Liver (tissue), 9 donors: Measurements from ENCODE around the gene IGSF8. TPM values are rescaled to one million over a fixed set of nuclear protein-coding genes. Genes with fewer than 3 reads are reported as not detected.

Source experiments
- DNase-seq: peaks from one replicate; pipeline ENCODE4 v3.0.0-alpha.2; 2017; ENCODE audit warnings: low spot score
- H3K27ac ChIP-seq, 2 donors: one replicate each; pipeline ENCODE4 v1.7.0; 2013; ENCODE audit warnings: inconsistent platforms in 2 of 2, low read length in 2 of 2, control low read depth in 1 of 2, low read depth in 1 of 2, mild to moderate bottlenecking in 1 of 2
- H3K27me3 ChIP-seq, 4 donors: one replicate each; pipeline versions ENCODE4 v1.6.1 to v1.7.0; 2013; ENCODE audit warnings: low read length in 3 of 4, inconsistent platforms in 1 of 4, mild to moderate bottlenecking in 1 of 4, moderate library complexity in 1 of 4; ENCODE audit not compliant: control insufficient read depth in 4 of 4, insufficient read depth in 4 of 4
- H3K36me3 ChIP-seq, 4 donors: one replicate each; pipeline versions ENCODE4 v1.6.1 to v1.7.0; 2013; ENCODE audit warnings: low read length in 3 of 4, mild to moderate bottlenecking in 3 of 4, low read depth in 1 of 4, moderate library complexity in 1 of 4; ENCODE audit not compliant: control insufficient read depth in 4 of 4, insufficient read depth in 3 of 4
- H3K4me1 ChIP-seq, 4 donors: one replicate each; pipeline versions ENCODE4 v1.6.1 to v1.7.0; 2013; ENCODE audit warnings: low read length in 3 of 4, mild to moderate bottlenecking in 3 of 4, moderate library complexity in 1 of 4; ENCODE audit not compliant: control insufficient read depth in 4 of 4, insufficient read depth in 4 of 4
- H3K4me3 ChIP-seq, 3 donors: one replicate each; pipeline versions ENCODE4 v1.6.1 to v1.7.0; 2013; ENCODE audit warnings: low read length in 3 of 3, control low read depth in 1 of 3, low read depth in 1 of 3, mild to moderate bottlenecking in 1 of 3
- H3K9ac ChIP-seq, 2 donors: one replicate each; pipeline ENCODE4 v1.7.0; 2013; ENCODE audit warnings: low read length in 2 of 2, mild to moderate bottlenecking in 2 of 2, moderate library complexity in 2 of 2, control low read depth in 1 of 2, low read depth in 1 of 2
- H3K9me3 ChIP-seq, 4 donors: one replicate each; pipeline versions ENCODE4 v1.6.1 to v1.7.0; 2013; ENCODE audit warnings: low read length in 3 of 4; ENCODE audit not compliant: control insufficient read depth in 4 of 4
- EGR1 ChIP-seq, 2 donors: IDR thresholded peaks; 2 replicates each; pipeline ENCODE4 v1.6.1; 2016 to 2018; ENCODE audit warnings: antibody characterized with exemption in 2 of 2, low read depth in 2 of 2
- FOXA1 ChIP-seq: IDR thresholded peaks from 2 replicates; pipeline ENCODE4 v1.6.1; 2016; ENCODE audit warnings: antibody characterized with exemption
- FOXA2 ChIP-seq: IDR thresholded peaks from 2 replicates; pipeline ENCODE4 v1.6.1; 2016; ENCODE audit warnings: antibody characterized with exemption
- GABPA ChIP-seq, 2 donors: IDR thresholded peaks in 1 of 2; conservative IDR thresholded peaks in 1 of 2; 2 replicates each; pipeline ENCODE4 v1.6.1; 2016; ENCODE audit warnings: antibody characterized with exemption in 2 of 2, mild to moderate bottlenecking in 1 of 2, moderate library complexity in 1 of 2
- HNF4A ChIP-seq, 2 donors: conservative IDR thresholded peaks; 2 replicates each; pipeline ENCODE4 v1.6.1; 2016; ENCODE audit warnings: antibody characterized with exemption in 2 of 2, mild to moderate bottlenecking in 2 of 2
- HNF4G ChIP-seq: IDR thresholded peaks from 2 replicates; pipeline ENCODE4 v1.6.1; 2016; ENCODE audit warnings: antibody characterized with exemption
- JUND ChIP-seq, 2 donors: IDR thresholded peaks; 2 replicates each; pipeline ENCODE4 v1.6.1; 2016; ENCODE audit warnings: antibody characterized with exemption in 2 of 2
- MAX ChIP-seq: IDR thresholded peaks from 2 replicates; pipeline ENCODE4 v1.6.1; 2016; ENCODE audit warnings: antibody characterized with exemption
- NR2F2 ChIP-seq: IDR thresholded peaks from 2 replicates; pipeline ENCODE4 v1.6.1; 2016; ENCODE audit warnings: antibody characterized with exemption
- RAD21 ChIP-seq, 2 donors: IDR thresholded peaks; 2 replicates each; pipeline ENCODE4 v1.6.1; 2016; ENCODE audit warnings: antibody characterized with exemption in 2 of 2, mild to moderate bottlenecking in 2 of 2
- RXRA ChIP-seq, 2 donors: IDR thresholded peaks; 2 replicates each; pipeline ENCODE4 v1.6.1; 2017 to 2018; ENCODE audit warnings: antibody characterized with exemption in 2 of 2, mild to moderate bottlenecking in 1 of 2
- SP1 ChIP-seq: IDR thresholded peaks from 2 replicates; pipeline ENCODE4 v1.6.1; 2018; ENCODE audit warnings: antibody characterized with exemption, mild to moderate bottlenecking
- TAF1 ChIP-seq: conservative IDR thresholded peaks from 2 replicates; pipeline ENCODE4 v1.6.1; 2016; ENCODE audit warnings: antibody characterized with exemption, mild to moderate bottlenecking
- YY1 ChIP-seq: IDR thresholded peaks from 2 replicates; pipeline ENCODE4 v1.6.1; 2016; ENCODE audit warnings: antibody characterized with exemption, mild to moderate bottlenecking
- WGBS: extraction: QIAGEN DNeasy Blood & Tissue Kit; methylation state at CpG from one replicate; pipeline ENCODE4 v1.1.7; 2013; 5-methylcytosine and 5-hydroxymethylcytosine counted together
- polyA plus RNA-seq, 2 donors: library from polyadenylated mRNA; stranded (reverse) in 1 of 2; unstranded in 1 of 2; fragments of 200-250 nt in 1 of 2; fragments of >200 nt in 1 of 2; fragmentation: Nextera tagmentation in 1 of 2; extraction: Ambion mirVana in 1 of 2; gene quantifications; one replicate each; pipeline versions ENCODE4 v1.2.1 to v1.2.3, GENCODE V29; 2013 to 2015
- total RNA-seq, 2 donors: library from RNA; depleted of rRNA; stranded (reverse); fragments of >200 nt; gene quantifications; one replicate each; pipeline ENCODE4 v1.2.3, GENCODE V29; 2014
- TF ChIP-seq, protein P1 (sequence below): IDR thresholded peaks from 2 replicates; pipeline ENCODE4 v1.6.1; 2016; ENCODE audit warnings: antibody characterized with exemption
- TF ChIP-seq, protein P2 (sequence below): IDR thresholded peaks from 2 replicates; pipeline ENCODE4 v1.6.1; 2016; ENCODE audit warnings: antibody characterized with exemption
- TF ChIP-seq, protein P3 (sequence below): fragments of 150-350 bp; IDR thresholded peaks from 2 replicates; pipeline ENCODE4 v1.5.1; 2017; ENCODE audit warnings: improper control_type of control experiment, low read depth, low read length; ENCODE audit not compliant: missing input control
- donor health status: healthy.
- donor health status: healthy.
- donor health status: healthy.
- donor health status: healthy.
- donor health status: healthy.

IGSF8 gene
- total and polyA plus RNA-seq, 4 donors: 9.8 to 24.3 (median 20.3) TPM

- TF ChIP-seq, protein P1, sequence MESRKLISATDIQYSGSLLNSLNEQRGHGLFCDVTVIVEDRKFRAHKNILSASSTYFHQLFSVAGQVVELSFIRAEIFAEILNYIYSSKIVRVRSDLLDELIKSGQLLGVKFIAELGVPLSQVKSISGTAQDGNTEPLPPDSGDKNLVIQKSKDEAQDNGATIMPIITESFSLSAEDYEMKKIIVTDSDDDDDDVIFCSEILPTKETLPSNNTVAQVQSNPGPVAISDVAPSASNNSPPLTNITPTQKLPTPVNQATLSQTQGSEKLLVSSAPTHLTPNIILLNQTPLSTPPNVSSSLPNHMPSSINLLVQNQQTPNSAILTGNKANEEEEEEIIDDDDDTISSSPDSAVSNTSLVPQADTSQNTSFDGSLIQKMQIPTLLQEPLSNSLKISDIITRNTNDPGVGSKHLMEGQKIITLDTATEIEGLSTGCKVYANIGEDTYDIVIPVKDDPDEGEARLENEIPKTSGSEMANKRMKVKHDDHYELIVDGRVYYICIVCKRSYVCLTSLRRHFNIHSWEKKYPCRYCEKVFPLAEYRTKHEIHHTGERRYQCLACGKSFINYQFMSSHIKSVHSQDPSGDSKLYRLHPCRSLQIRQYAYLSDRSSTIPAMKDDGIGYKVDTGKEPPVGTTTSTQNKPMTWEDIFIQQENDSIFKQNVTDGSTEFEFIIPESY: no peak
- TF ChIP-seq FOXA1 (no peak), NR2F2 (no peak), YY1 (no peak), MAX (no peak)
- TF ChIP-seq, protein P2, sequence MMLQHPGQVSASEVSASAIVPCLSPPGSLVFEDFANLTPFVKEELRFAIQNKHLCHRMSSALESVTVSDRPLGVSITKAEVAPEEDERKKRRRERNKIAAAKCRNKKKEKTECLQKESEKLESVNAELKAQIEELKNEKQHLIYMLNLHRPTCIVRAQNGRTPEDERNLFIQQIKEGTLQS: no peak
- no peak overlapping the region for H3K27ac ChIP-seq
- H3K4me1 ChIP-seq: peaks cover 0 to 3% (median 0%) of the 10 kb centered on the region in 4 donors
- WGBS: 100% methylated on average over 1 of the region's 1 CpG
- H3K4me3 ChIP-seq: no peak overlapping the region
- H3K27me3 ChIP-seq: no peaks in the 10 kb centered on the region
- H3K9me3 ChIP-seq: no peaks in the 10 kb centered on the region
- no peak for DNase-seq
- H3K9ac ChIP-seq: no peak overlapping the region
- no peaks in the 10 kb centered on the region for H3K36me3 ChIP-seq
Measured at GRCh38 chr1:160130939-160131338, 32.5 kb upstream of the IGSF8 start.

DNA sequence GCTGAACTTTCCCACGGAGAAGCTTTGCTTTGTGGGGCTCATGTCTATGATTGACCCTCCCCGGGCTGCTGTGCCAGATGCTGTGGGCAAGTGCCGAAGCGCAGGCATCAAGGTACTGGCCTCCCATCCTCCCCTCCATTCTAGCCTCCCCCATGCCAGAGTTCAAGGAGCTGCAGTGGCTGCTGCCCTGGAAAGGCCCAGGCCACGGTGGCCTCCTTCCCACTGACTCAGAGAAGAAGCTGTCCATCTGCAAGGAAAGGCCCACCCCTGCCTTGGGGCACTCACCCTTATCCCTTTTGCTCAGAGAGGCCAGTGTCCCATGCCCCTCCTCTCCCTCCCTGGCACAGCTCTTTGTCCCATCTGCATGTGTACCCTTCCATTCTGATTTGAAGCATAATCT lies 32.1 kb upstream of the IGSF8 start:
- H3K9ac ChIP-seq: no peak overlapping the region
- H3K9me3 ChIP-seq: no peaks in the 10 kb centered on the region
- TF ChIP-seq, protein P2: no peak
- TF ChIP-seq HNF4A (conservative IDR thresholded peaks at IDR 0.05): no peak
- no peak for TF ChIP-seq RAD21 (IDR thresholded peaks at IDR 0.05)
- TF ChIP-seq MAX: no peak
- TF ChIP-seq, protein P1: no peak
- TF ChIP-seq SP1: no peak
- no peak for TF ChIP-seq YY1
- TF ChIP-seq FOXA2: no peak
- TF ChIP-seq EGR1 (IDR thresholded peaks at IDR 0.05; ENCODE audit: low read depth in 2 of 2): no peak
- TF ChIP-seq JUND (IDR thresholded peaks at IDR 0.05): no peak
- TF ChIP-seq RXRA (IDR thresholded peaks at IDR 0.05): no peak
- TF ChIP-seq HNF4G: no peak
- TF ChIP-seq, protein P3, sequence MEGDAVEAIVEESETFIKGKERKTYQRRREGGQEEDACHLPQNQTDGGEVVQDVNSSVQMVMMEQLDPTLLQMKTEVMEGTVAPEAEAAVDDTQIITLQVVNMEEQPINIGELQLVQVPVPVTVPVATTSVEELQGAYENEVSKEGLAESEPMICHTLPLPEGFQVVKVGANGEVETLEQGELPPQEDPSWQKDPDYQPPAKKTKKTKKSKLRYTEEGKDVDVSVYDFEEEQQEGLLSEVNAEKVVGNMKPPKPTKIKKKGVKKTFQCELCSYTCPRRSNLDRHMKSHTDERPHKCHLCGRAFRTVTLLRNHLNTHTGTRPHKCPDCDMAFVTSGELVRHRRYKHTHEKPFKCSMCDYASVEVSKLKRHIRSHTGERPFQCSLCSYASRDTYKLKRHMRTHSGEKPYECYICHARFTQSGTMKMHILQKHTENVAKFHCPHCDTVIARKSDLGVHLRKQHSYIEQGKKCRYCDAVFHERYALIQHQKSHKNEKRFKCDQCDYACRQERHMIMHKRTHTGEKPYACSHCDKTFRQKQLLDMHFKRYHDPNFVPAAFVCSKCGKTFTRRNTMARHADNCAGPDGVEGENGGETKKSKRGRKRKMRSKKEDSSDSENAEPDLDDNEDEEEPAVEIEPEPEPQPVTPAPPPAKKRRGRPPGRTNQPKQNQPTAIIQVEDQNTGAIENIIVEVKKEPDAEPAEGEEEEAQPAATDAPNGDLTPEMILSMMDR: no peak
- no peak for TF ChIP-seq GABPA (IDR thresholded peaks at IDR 0.05 in 1 of 2, conservative IDR thresholded peaks at IDR 0.05 in 1 of 2)
- no peak for TF ChIP-seq FOXA1
- no peak for TF ChIP-seq TAF1
- H3K27me3 ChIP-seq: no peaks in the 10 kb centered on the region
- H3K4me3 ChIP-seq: no peak overlapping the region
- DNase-seq: no peak
- whole genome bisulfite sequencing: 88% methylated on average over 5 of the region's 5 CpGs
- H3K4me1 ChIP-seq: peaks cover 0 to 3% (median 0%) of the 10 kb centered on the region in 4 donors
- no peak overlapping the region for H3K27ac ChIP-seq
- no peaks in the 10 kb centered on the region for H3K36me3 ChIP-seq
